Immature natural killer cell (primary cell): ENCODE measurements around the gene WNK4. TPM values are rescaled to one million over a fixed set of nuclear protein-coding genes. Genes with fewer than 3 reads are reported as not detected.
"Not testable (repeated sequence)": the region's sequence is repeated elsewhere in the genome, so short reads cannot be mapped to it uniquely, and the experiment has no call there.

Source experiments
- DNase-seq, 3 donors: peaks; one replicate each; pipeline ENCODE4 v3.0.0; 2022; ENCODE audit warnings: mixed read lengths in 1 of 3
- H3K27ac Mint-ChIP-seq, 6 donors: one replicate each; pipeline ENCODE4 v1.8.0; 2020; ENCODE audit warnings: mixed read lengths in 6 of 6, mild to moderate bottlenecking in 5 of 6, inconsistent platforms in 4 of 6, moderate library complexity in 3 of 6
- H3K27me3 Mint-ChIP-seq, 3 donors: one replicate each; pipeline ENCODE4 v1.8.0; 2020 to 2021; ENCODE audit warnings: low read depth in 3 of 3, mild to moderate bottlenecking in 3 of 3, mixed read lengths in 3 of 3, moderate library complexity in 3 of 3, inconsistent platforms in 1 of 3
- H3K36me3 Mint-ChIP-seq, 3 donors: one replicate each; pipeline ENCODE4 v1.8.0; 2020; ENCODE audit warnings: mixed read lengths in 3 of 3, inconsistent platforms in 2 of 3, mild to moderate bottlenecking in 2 of 3
- H3K4me1 Mint-ChIP-seq, 2 donors: one replicate each; pipeline ENCODE4 v1.8.0; 2020; ENCODE audit warnings: inconsistent platforms in 2 of 2, mild to moderate bottlenecking in 2 of 2, mixed read lengths in 2 of 2, moderate library complexity in 1 of 2
- H3K4me3 Mint-ChIP-seq, 5 donors: one replicate each; pipeline ENCODE4 v1.8.0; 2020; ENCODE audit warnings: mild to moderate bottlenecking in 5 of 5, mixed read lengths in 5 of 5, inconsistent platforms in 3 of 5, moderate library complexity in 3 of 5
- H3K9me3 Mint-ChIP-seq, 6 donors: one replicate each; pipeline ENCODE4 v1.8.0; 2020; ENCODE audit warnings: mild to moderate bottlenecking in 6 of 6, mixed read lengths in 6 of 6, inconsistent platforms in 4 of 6, moderate library complexity in 3 of 6
- polyA plus RNA-seq, 3 donors: library from polyadenylated mRNA; unstranded; fragments of 300-500 nt; fragmentation: Illumina TruSeq; gene quantifications; one replicate each; pipeline ENCODE4 v1.2.3, GENCODE V29; 2021

The WNK4 gene
- polyA plus RNA-seq, 3 donors from 2014 or later, result not detected

- Mint-ChIP-seq H3K4me1 (peaks cover 4 to 8% of the 10 kb centered on the region in 2 donors), H3K27me3 (peaks cover 7 to 36% (median 21%) of the 10 kb centered on the region in 3 donors), H3K27ac (no peak overlapping the region), H3K4me3 (peak overlapping the region; percentile 31 to 54 (median 42)), H3K36me3 (peaks cover 0 to 3% (median 0%) of the 10 kb centered on the region in 3 donors), H3K9me3 (peaks cover 0 to 4% (median 0%) of the 10 kb centered on the region in 6 donors)
- no peak for DNase-seq
Observed at GRCh38 chr17:42759982-42760651, 20.3 kb upstream of the WNK4 start.

DNA sequence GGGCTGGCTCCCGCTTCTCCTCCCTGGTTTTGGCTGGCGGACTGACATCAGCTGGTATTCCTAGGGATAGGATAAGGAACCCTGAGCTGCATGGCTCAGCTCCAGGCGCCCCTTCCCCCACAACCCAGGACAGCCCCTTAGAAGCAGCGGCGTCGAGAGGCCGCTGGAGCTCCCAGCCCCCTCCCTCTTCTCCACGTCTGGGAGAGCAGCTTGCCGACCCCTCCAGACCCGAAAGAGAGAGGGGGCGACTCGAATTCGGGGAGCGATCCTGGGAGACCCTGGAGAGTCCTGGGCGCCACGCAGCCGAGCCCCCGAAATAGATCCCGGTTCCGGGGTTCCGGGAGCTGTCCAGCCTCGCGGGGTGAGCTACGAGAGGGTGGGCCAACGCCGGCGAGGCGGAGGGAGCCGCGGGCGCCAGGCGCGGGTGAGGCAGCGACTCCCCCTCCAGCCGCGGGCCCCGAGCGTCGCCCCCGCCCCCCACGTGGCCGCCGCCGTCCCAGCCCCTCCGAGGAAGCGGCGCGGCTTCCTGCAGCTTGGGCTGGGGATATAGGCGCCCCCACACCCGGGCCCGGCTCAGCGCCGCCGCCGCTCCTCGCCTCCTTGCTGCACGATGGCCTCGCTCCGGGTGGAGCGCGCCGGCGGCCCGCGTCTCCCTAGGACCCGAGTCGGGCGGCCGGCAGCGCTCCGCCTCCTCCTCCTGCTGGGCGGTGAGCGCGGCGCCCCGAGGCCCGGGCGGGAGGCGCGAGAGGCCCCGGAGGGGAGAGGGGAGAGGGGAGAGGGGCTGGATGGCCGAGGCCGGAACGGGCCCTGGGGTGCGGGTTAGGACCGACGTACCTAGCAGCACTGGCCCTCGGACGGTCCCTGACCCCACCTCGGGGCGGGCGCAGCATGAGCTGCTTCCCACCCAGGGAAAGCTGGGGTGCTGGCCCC, 19.5 kb upstream of the WNK4 start, which contains the start of gene RAMP2:
Gene RAMP2, plus strand, starts transcription at position 576 of the 930 bp plus-strand sequence. Its CDS starts 35 bp downstream, at position 611.
- Mint-ChIP-seq H3K4me1 (peaks cover 4 to 8% of the 10 kb centered on the region in 2 donors), H3K9me3 (peaks cover 0 to 4% (median 0%) of the 10 kb centered on the region in 6 donors), H3K27me3 (peaks cover 6 to 36% (median 23%) of the 10 kb centered on the region in 3 donors), H3K4me3 (peak within 1 kb of the TSS; percentile 43 to 62 (median 47)), H3K36me3 (peaks cover 0 to 3% (median 0%) of the 10 kb centered on the region in 3 donors), H3K27ac (no peak within 1 kb of the TSS)
- DNase-seq, result peak in 1 of 3 donors; percentile 9

GRCh38 chr17:42761638-42762037, 18.8 kb upstream of the WNK4 start:
- H3K4me1 Mint-ChIP-seq, result peaks cover 4 to 8% of the 10 kb centered on the region in 2 donors
- H3K4me3 Mint-ChIP-seq, result peak overlapping the region in 3 of 5 donors; percentile 41 to 62 (median 43)
- H3K27me3 Mint-ChIP-seq, result peaks cover 5 to 36% (median 21%) of the 10 kb centered on the region in 3 donors
- DNase-seq, result no peak
- H3K36me3 Mint-ChIP-seq, result peaks cover 0 to 3% (median 0%) of the 10 kb centered on the region in 3 donors
- H3K9me3 Mint-ChIP-seq, result peaks cover 0 to 4% (median 0%) of the 10 kb centered on the region in 6 donors
- H3K27ac Mint-ChIP-seq, result no peak overlapping the region

DNA sequence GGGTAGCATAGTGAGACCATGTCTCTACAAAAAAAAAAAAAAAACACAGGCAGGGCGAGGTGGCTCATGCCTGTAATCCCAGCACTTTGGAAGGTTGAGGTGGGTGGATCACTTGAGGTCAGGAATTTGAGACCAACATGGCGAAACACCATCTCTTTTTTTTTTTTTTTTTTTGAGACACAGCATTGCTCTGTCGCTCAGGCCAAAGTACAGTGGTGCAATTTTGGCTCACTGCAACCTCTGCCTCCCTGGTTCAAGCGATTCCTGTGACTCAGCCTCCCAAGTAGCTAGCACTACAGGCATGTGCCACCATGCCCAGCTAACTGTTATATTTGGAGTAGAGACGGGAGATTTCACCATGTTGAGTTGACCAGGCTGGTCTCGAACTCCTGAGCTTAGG, 14.3 kb upstream of the WNK4 start:
- Mint-ChIP-seq H3K4me3 (no peak overlapping the region), H3K4me1 (peaks cover 0 to 5% of the 10 kb centered on the region in 2 donors), H3K27me3 (peaks cover 5 to 22% (median 10%) of the 10 kb centered on the region in 3 donors), H3K36me3 (peaks cover 0 to 3% (median 0%) of the 10 kb centered on the region in 3 donors), H3K9me3 (peaks cover 0 to 4% (median 0%) of the 10 kb centered on the region in 6 donors), H3K27ac (no peak overlapping the region)
- DNase-seq, result no peak

- Mint-ChIP-seq H3K9me3 (no peaks in the 10 kb centered on the region), H3K36me3 (peaks cover 0 to 3% (median 0%) of the 10 kb centered on the region in 3 donors), H3K4me3 (no peak overlapping the region), H3K4me1 (peaks cover 7% of the 10 kb centered on the region in 2 donors), H3K27me3 (peaks cover 2 to 22% (median 9%) of the 10 kb centered on the region in 3 donors), H3K27ac (no peak overlapping the region)
- DNase-seq, result no peak
Observed at GRCh38 chr17:42767512-42767911, 12.9 kb upstream of the WNK4 start.

DNA sequence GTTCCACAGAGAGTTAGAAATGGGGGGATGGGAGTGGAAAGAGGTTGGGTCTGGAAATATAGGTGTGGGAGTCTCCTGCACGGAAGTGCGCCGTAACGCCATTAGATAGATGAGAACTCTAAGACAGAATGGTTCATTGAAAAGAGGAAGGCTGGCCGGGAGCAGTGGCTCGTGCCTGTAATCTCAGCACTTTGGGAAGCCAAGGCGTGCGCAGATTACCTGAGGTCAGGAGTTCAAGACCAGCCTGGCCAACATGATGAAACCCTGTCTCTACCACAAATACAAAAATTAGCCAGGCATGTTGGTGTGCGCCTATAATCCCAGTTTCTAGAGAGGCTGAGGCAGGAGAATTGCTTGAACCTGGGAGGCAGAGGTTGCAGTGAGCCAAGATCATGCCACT, 12.4 kb upstream of the WNK4 start:
- H3K9me3 Mint-ChIP-seq, H3K4me3 Mint-ChIP-seq, DNase-seq, H3K27ac Mint-ChIP-seq, H3K36me3 Mint-ChIP-seq: not testable (repeated sequence)
- Mint-ChIP-seq H3K27me3 (peaks cover 2 to 18% (median 9%) of the 10 kb centered on the region in 3 donors), H3K4me1 (peaks cover 9 to 12% of the 10 kb centered on the region in 2 donors)

GRCh38 chr17:42769964-42770363, 10.4 kb upstream of the WNK4 start:
- H3K36me3 Mint-ChIP-seq, H3K9me3 Mint-ChIP-seq, H3K4me3 Mint-ChIP-seq, H3K27ac Mint-ChIP-seq, DNase-seq: not testable (repeated sequence)
- Mint-ChIP-seq H3K4me1 (peaks cover 24 to 31% of the 10 kb centered on the region in 2 donors), H3K27me3 (peaks cover 2 to 20% (median 7%) of the 10 kb centered on the region in 3 donors)

GRCh38 chr17:42772945-42773289, 7.5 kb upstream of the WNK4 start:
- Mint-ChIP-seq H3K4me1 (peaks cover 24 to 34% of the 10 kb centered on the region in 2 donors), H3K4me3 (peak overlapping the region; percentile 98 to 100 (median 99)), H3K9me3 (no peaks in the 10 kb centered on the region), H3K36me3 (peaks cover 0 to 18% (median 8%) of the 10 kb centered on the region in 3 donors), H3K27me3 (peaks cover 0 to 15% (median 4%) of the 10 kb centered on the region in 3 donors), H3K27ac (peak overlapping the region; percentile 98 to 99 (median 99))
- DNase-seq, result no peak

GRCh38 chr17:42773290-42774035, 6.9 kb upstream of the WNK4 start, which contains the start of gene VPS25:
Gene VPS25 (plus strand): TSS chr17:42773449. CDS start chr17:42773476, 27 bp downstream.
- DNase-seq, result peak; percentile 71 to 82 (median 79)
- peaks cover 2 to 23% (median 8%) of the 10 kb centered on the region in 3 donors for H3K36me3 Mint-ChIP-seq
- H3K27ac Mint-ChIP-seq, result peak within 1 kb of the TSS; percentile 98 to 99 (median 99)
- H3K27me3 Mint-ChIP-seq, result peaks cover 0 to 14% (median 4%) of the 10 kb centered on the region in 3 donors
- H3K4me3 Mint-ChIP-seq, result peak within 1 kb of the TSS; percentile 98 to 100 (median 99)
- peaks cover 24 to 34% of the 10 kb centered on the region in 2 donors for H3K4me1 Mint-ChIP-seq
- no peaks in the 10 kb centered on the region for H3K9me3 Mint-ChIP-seq

- peak overlapping the region; percentile 98 to 100 (median 99) for H3K4me3 Mint-ChIP-seq
Observed at GRCh38 chr17:42774066-42774745, 6.2 kb upstream of the WNK4 start.

GRCh38 chr17:42775534-42776098, 4.8 kb upstream of the WNK4 start:
- Mint-ChIP-seq H3K4me1 (peaks cover 31 to 34% of the 10 kb centered on the region in 2 donors), H3K4me3 (peak overlapping the region in 3 of 5 donors; percentile 99 to 100 (median 99)), H3K36me3 (peaks cover 9 to 36% (median 16%) of the 10 kb centered on the region in 3 donors), H3K9me3 (no peaks in the 10 kb centered on the region), H3K27me3 (peaks cover 0 to 10% (median 4%) of the 10 kb centered on the region in 3 donors), H3K27ac (peak overlapping the region in 1 of 6 donors; percentile 71)
- no peak for DNase-seq

More at GRCh38 chr17:42774066-42774745, 6.2 kb upstream of the WNK4 start:
- no peak for DNase-seq
- peak overlapping the region; percentile 98 to 99 (median 99) for H3K27ac Mint-ChIP-seq
- H3K9me3 Mint-ChIP-seq, result no peaks in the 10 kb centered on the region
- peaks cover 3 to 30% (median 10%) of the 10 kb centered on the region in 3 donors for H3K36me3 Mint-ChIP-seq
- peaks cover 0 to 10% (median 4%) of the 10 kb centered on the region in 3 donors for H3K27me3 Mint-ChIP-seq
- H3K4me1 Mint-ChIP-seq, result peaks cover 24 to 34% of the 10 kb centered on the region in 2 donors

- H3K36me3 Mint-ChIP-seq, result peaks cover 9 to 39% (median 16%) of the 10 kb centered on the region in 3 donors
- no peaks in the 10 kb centered on the region for H3K9me3 Mint-ChIP-seq
- no peak for DNase-seq
- H3K27ac Mint-ChIP-seq, result no peak overlapping the region
- H3K4me1 Mint-ChIP-seq, result peaks cover 17 to 20% of the 10 kb centered on the region in 2 donors
- no peak overlapping the region for H3K4me3 Mint-ChIP-seq
- peaks cover 9 to 14% (median 13%) of the 10 kb centered on the region in 3 donors for H3K27me3 Mint-ChIP-seq
Observed at GRCh38 chr17:42778570-42778969, 1.8 kb upstream of the WNK4 start.
